NCI-H1694 treated with DMSO at 0.1 percent for 48 hours (cell line): ENCODE measurements around the gene MCTP1.

Experiments used
- DNase-seq: peaks from one replicate; lab custom pipeline; 2025; lab: John Stamatoyannopoulos, UW

MCTP1 gene

GRCh38 chr5:95114902-95115301 is 170.0 kb downstream of the MCTP1 start:
- DNase-seq, result no peak

- DNase-seq, result no peak
Measured at GRCh38 chr5:95114305-95114704, 170.6 kb downstream of the MCTP1 start.

GRCh38 chr5:95113489-95113888 is 171.4 kb downstream of the MCTP1 start:
- DNase-seq, result no peak

GRCh38 chr5:95111141-95111540 is 173.8 kb downstream of the MCTP1 start:
- DNase-seq, result no peak

- no peak for DNase-seq
Measured at GRCh38 chr5:95110118-95110517, 174.8 kb downstream of the MCTP1 start.

GRCh38 chr5:95107138-95107537 is 177.8 kb downstream of the MCTP1 start:
- no peak for DNase-seq

- no peak for DNase-seq
Measured at GRCh38 chr5:95105638-95106037, 179.3 kb downstream of the MCTP1 start.

- no peak for DNase-seq
Measured at GRCh38 chr5:95102687-95103086, 182.2 kb downstream of the MCTP1 start.

- DNase-seq, result no peak
Measured at GRCh38 chr5:95102080-95102479, 182.8 kb downstream of the MCTP1 start.

- DNase-seq, result no peak
Measured at GRCh38 chr5:95100551-95100950, 184.3 kb downstream of the MCTP1 start.

GRCh38 chr5:95098012-95098411 is 186.9 kb downstream of the MCTP1 start:
- no peak for DNase-seq

- no peak for DNase-seq
Measured at GRCh38 chr5:95093211-95093610, 191.7 kb downstream of the MCTP1 start.

GRCh38 chr5:95090774-95091173 is 194.1 kb downstream of the MCTP1 start:
- no peak for DNase-seq

GRCh38 chr5:95087816-95088317 is 197.0 kb downstream of the MCTP1 start:
- no peak for DNase-seq

- DNase-seq, result no peak
Measured at GRCh38 chr5:95086927-95087815, 197.7 kb downstream of the MCTP1 start.

- DNase-seq, result no peak
Measured at GRCh38 chr5:95084757-95085156, 200.1 kb downstream of the MCTP1 start.

- no peak for DNase-seq
Measured at GRCh38 chr5:95083606-95084005, 201.3 kb downstream of the MCTP1 start.

- DNase-seq, result no peak
Measured at GRCh38 chr5:95081982-95082381, 202.9 kb downstream of the MCTP1 start.

- no peak for DNase-seq
Measured at GRCh38 chr5:95081500-95081960, 203.4 kb downstream of the MCTP1 start.

GRCh38 chr5:95080441-95080840 is 204.5 kb downstream of the MCTP1 start:
- no peak for DNase-seq

GRCh38 chr5:95080030-95080429 is 204.9 kb downstream of the MCTP1 start:
- no peak for DNase-seq

- DNase-seq, result no peak
Measured at GRCh38 chr5:95078868-95079267, 206.0 kb downstream of the MCTP1 start.

GRCh38 chr5:95076395-95077185 is 208.3 kb downstream of the MCTP1 start:
- no peak for DNase-seq
